NCI-H345 (cell line): ENCODE results near the gene UNC13D.
A peak's percentile ranks its signal among the peaks of the same experiment; 100 is the strongest.

ENCODE experiments used
- DNase-seq: peaks from one replicate; lab custom pipeline; 2025; lab: John Stamatoyannopoulos, UW

UNC13D gene

GRCh38 chr17:75834279-75834920, 9.8 kb downstream of the UNC13D start:
- no peak for DNase-seq

- DNase-seq, result no peak
Measured at GRCh38 chr17:75832652-75833400, 11.4 kb downstream of the UNC13D start.

GRCh38 chr17:75832164-75832651, 12.0 kb downstream of the UNC13D start:
- no peak for DNase-seq

GRCh38 chr17:75831032-75831571, 13.1 kb downstream of the UNC13D start:
- no peak for DNase-seq

GRCh38 chr17:75830164-75831031, 13.8 kb downstream of the UNC13D start:
- DNase-seq, result no peak

- no peak for DNase-seq
Measured at GRCh38 chr17:75829747-75830146, 14.5 kb downstream of the UNC13D start.

- no peak for DNase-seq
Measured at GRCh38 chr17:75828741-75829140, 15.5 kb downstream of the UNC13D start.

GRCh38 chr17:75828076-75828400, 16.2 kb downstream of the UNC13D start:
- no peak for DNase-seq

- DNase-seq, result peak; percentile 80
Measured at GRCh38 chr17:75827308-75828075, 16.7 kb downstream of the UNC13D start.

GRCh38 chr17:75826561-75827307, 17.5 kb downstream of the UNC13D start:
- no peak for DNase-seq

- no peak for DNase-seq
Measured at GRCh38 chr17:75825748-75826370, 18.3 kb downstream of the UNC13D start.

GRCh38 chr17:75825149-75825552, 19.1 kb downstream of the UNC13D start:
- no peak for DNase-seq

- DNase-seq, result no peak
Measured at GRCh38 chr17:75824666-75825065, 19.5 kb downstream of the UNC13D start.

- DNase-seq, result no peak
Measured at GRCh38 chr17:75824050-75824552, 20.1 kb downstream of the UNC13D start.

GRCh38 chr17:75823257-75824041, 20.8 kb downstream of the UNC13D start:
- DNase-seq, result no peak

GRCh38 chr17:75822800-75823166, 21.4 kb downstream of the UNC13D start:
- DNase-seq, result no peak

- DNase-seq, result peak; percentile 70
Measured at GRCh38 chr17:75822119-75822799, 21.9 kb downstream of the UNC13D start.

GRCh38 chr17:75821552-75821951, 22.7 kb downstream of the UNC13D start:
- DNase-seq, result no peak
